ENCODE measurements around the gene COX5B. TPM values are rescaled to one million over a fixed set of nuclear protein-coding genes. Genes with fewer than 3 reads are reported as not detected.
"Not testable (repeated sequence)": the region's sequence is repeated elsewhere in the genome, so short reads cannot be mapped to it uniquely, and the experiment has no call there.

The COX5B gene
- total and polyA plus RNA-seq, 10 of the 15 experiments (the other 5 are each of a cell fraction or from before 2014, with no cell fraction given): 69.5 to 518 (median 363) TPM

DNA sequence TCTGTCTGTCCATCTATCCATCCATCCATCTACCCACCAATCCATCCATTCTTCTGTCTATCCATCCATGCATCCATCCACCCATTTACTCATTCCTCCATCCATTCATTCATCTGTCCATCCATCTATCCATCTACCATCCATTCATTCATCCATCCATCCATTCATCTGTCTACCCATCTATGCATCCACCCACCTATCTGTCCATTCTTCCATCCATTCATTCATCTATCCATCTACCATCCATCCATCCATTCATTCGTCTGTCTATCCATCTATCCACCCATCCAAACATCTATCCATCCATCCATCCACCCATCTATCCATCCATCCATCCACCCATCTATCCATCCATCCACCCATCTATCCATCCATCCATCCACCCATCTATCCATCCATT, 25.4 kb upstream of the COX5B start:
- H3K4me3 ChIP-seq; BruUV-seq (replicated peaks); in situ Hi-C loops (cut with MboI); H3K4me1 ChIP-seq (ENCODE audit: control insufficient read depth, insufficient read depth, low read length); H4K20me1 ChIP-seq (ENCODE audit: control insufficient read depth, insufficient read depth); intact Hi-C loops (cut with micrococcal nuclease; ENCODE audit: unreplicated experiment); H3K9ac ChIP-seq (ENCODE audit: control insufficient read depth, insufficient read depth, low read length); SMC1A ChIA-PET (ENCODE audit: uncharacterized antibody, unreplicated experiment); POLR2A ChIA-PET; H3K79me2 ChIP-seq (ENCODE audit: control insufficient read depth, insufficient read depth, low read length); RAD21 ChIA-PET (ENCODE audit: unreplicated experiment); CTCF ChIA-PET; H3K9me3 ChIP-seq (replicated peaks; ENCODE audit: control insufficient read depth, insufficient read depth, low read length); H3K36me3 ChIP-seq (ENCODE audit: control insufficient read depth in 2 of 2, insufficient read depth in 2 of 2, low read length in 1 of 2); H2AFZ ChIP-seq (ENCODE audit: control insufficient read depth, low read depth, low read length); ATAC-seq; DNase-seq (ENCODE audit: low read depth, low spot score); H3K27me3 ChIP-seq (replicated peaks in 1 of 2; ENCODE audit: control insufficient read depth in 2 of 2, insufficient read depth in 2 of 2, low read length in 1 of 2); H3K4me2 ChIP-seq (ENCODE audit: control insufficient read depth, insufficient read depth); H3K27ac ChIP-seq (ENCODE audit: control insufficient read depth, insufficient read depth): not testable (repeated sequence)
- FAIRE-seq: peak; percentile 27
- no CpG with 5 or more reads among the region's 1 CpG for WGBS (ENCODE audit: insufficient coverage, insufficient replicate concordance, low lambda C conversion rate, missing lambda C conversion rate)

DNA sequence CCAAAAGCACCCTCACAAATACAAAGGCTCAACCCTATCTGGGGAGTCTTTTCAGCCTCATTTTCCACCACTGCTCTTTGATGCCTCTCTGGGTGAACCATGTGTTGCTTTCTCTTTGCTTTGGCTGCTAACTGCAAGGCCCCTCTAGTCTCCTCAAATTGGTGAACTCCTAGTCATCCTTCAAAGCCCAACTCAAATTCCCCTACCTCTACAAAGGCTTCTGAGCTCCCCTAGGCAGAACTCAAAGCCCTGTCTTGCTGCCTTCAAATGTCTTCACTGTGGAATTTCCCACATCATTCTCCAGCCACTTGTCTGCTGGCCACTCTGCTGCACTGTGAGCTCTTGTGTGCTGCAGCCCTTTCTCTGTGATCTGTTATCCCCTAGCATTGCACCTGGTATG, 22.9 kb upstream of the COX5B start:
- ATAC-seq; in situ Hi-C loops (cut with MboI): not testable (repeated sequence)

DNA sequence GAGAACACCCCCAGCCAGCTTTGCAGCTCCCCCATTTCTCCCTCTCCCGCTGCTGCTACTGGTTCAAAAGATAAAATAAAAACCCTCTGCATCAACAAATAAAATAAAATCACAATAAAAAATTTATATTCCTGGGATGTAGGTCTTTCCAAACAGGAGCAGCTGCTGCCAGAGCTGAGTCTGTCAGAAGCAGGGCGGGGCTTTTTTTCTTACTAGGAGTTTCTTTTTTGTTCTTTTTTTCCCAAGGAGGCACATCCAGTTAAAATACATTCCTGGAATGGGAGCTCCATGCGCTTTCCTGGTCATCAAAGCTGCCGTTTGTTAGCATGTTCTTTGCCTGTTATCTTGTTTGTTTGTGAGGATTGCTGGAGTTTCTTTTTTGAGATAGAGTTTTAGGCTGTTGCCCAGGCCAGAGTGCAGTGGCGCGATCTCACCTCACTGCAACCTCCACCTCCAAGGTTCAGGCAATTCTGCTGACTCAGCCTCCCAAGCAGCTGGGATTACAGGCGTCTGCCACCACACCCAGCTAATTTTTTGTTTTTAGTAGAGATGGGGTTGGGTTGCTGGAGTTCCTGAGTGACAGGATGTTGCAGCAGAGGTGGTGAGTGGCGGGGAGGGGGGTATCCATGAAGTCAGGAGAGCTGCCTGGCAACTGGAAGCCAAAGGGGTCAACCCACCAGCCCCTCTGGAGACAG, 20.4 kb upstream of the COX5B start:
- H3K9me3 ChIP-seq (replicated peaks; ENCODE audit: control insufficient read depth, insufficient read depth, low read length); H3K79me2 ChIP-seq (ENCODE audit: control insufficient read depth, insufficient read depth, low read length); RAD21 ChIA-PET (ENCODE audit: unreplicated experiment); H4K20me1 ChIP-seq (ENCODE audit: control insufficient read depth, insufficient read depth); FAIRE-seq; H3K4me3 ChIP-seq; H3K36me3 ChIP-seq (ENCODE audit: control insufficient read depth in 2 of 2, insufficient read depth in 2 of 2, low read length in 1 of 2); SMC1A ChIA-PET (ENCODE audit: uncharacterized antibody, unreplicated experiment); intact Hi-C loops (cut with micrococcal nuclease; ENCODE audit: unreplicated experiment); H3K9ac ChIP-seq (ENCODE audit: control insufficient read depth, insufficient read depth, low read length); H3K4me1 ChIP-seq (ENCODE audit: control insufficient read depth, insufficient read depth, low read length); H2AFZ ChIP-seq (ENCODE audit: control insufficient read depth, low read depth, low read length); POLR2A ChIA-PET; BruUV-seq (replicated peaks); H3K27ac ChIP-seq (ENCODE audit: control insufficient read depth, insufficient read depth); H3K27me3 ChIP-seq (replicated peaks in 1 of 2; ENCODE audit: control insufficient read depth in 2 of 2, insufficient read depth in 2 of 2, low read length in 1 of 2); in situ Hi-C loops (cut with MboI); ATAC-seq; H3K4me2 ChIP-seq (ENCODE audit: control insufficient read depth, insufficient read depth); CTCF ChIA-PET; DNase-seq (ENCODE audit: low read depth, low spot score): not testable (repeated sequence)
- WGBS (ENCODE audit: insufficient coverage, insufficient replicate concordance, low lambda C conversion rate, missing lambda C conversion rate): 0% methylated on average over 2 of the region's 8 CpGs

More for the DNA sequence above, 22.9 kb upstream of the COX5B start:
- H3K9ac ChIP-seq (ENCODE audit: control insufficient read depth, insufficient read depth, low read length); H3K36me3 ChIP-seq (ENCODE audit: control insufficient read depth in 2 of 2, insufficient read depth in 2 of 2, low read length in 1 of 2); H3K4me1 ChIP-seq (ENCODE audit: control insufficient read depth, insufficient read depth, low read length); H2AFZ ChIP-seq (ENCODE audit: control insufficient read depth, low read depth, low read length); BruUV-seq (replicated peaks); H3K27ac ChIP-seq (ENCODE audit: control insufficient read depth, insufficient read depth); DNase-seq (ENCODE audit: low read depth, low spot score); RAD21 ChIA-PET (ENCODE audit: unreplicated experiment); H4K20me1 ChIP-seq (ENCODE audit: control insufficient read depth, insufficient read depth); H3K79me2 ChIP-seq (ENCODE audit: control insufficient read depth, insufficient read depth, low read length); SMC1A ChIA-PET (ENCODE audit: uncharacterized antibody, unreplicated experiment); POLR2A ChIA-PET; H3K27me3 ChIP-seq (replicated peaks in 1 of 2; ENCODE audit: control insufficient read depth in 2 of 2, insufficient read depth in 2 of 2, low read length in 1 of 2); CTCF ChIA-PET; FAIRE-seq; H3K9me3 ChIP-seq (replicated peaks; ENCODE audit: control insufficient read depth, insufficient read depth, low read length); intact Hi-C loops (cut with micrococcal nuclease; ENCODE audit: unreplicated experiment); H3K4me2 ChIP-seq (ENCODE audit: control insufficient read depth, insufficient read depth); H3K4me3 ChIP-seq: not testable (repeated sequence)

DNA sequence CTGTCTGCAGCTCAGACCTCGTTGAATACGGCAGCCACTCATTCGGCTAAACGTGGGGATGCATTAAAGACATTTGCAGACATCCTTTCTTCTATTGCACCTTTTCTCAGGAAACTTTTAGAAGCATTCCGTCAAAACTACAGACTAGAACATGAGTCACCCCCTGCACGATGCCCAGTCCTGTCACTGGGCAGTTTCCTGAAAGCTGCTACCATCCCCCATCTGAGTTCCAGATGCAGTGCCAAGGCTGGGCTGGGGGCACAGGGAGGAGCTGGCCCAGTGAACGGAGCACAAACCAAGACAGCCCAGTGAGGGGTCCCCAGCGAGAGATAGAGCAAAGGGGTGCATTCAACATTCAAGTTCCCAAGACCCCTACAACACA, 19.8 kb upstream of the COX5B start:
- H3K79me2 ChIP-seq (ENCODE audit: control insufficient read depth, insufficient read depth, low read length); intact Hi-C loops (cut with micrococcal nuclease; ENCODE audit: unreplicated experiment); H4K20me1 ChIP-seq (ENCODE audit: control insufficient read depth, insufficient read depth); in situ Hi-C loops (cut with MboI); FAIRE-seq; SMC1A ChIA-PET (ENCODE audit: uncharacterized antibody, unreplicated experiment); DNase-seq (ENCODE audit: low read depth, low spot score); H3K27me3 ChIP-seq (replicated peaks in 1 of 2; ENCODE audit: control insufficient read depth in 2 of 2, insufficient read depth in 2 of 2, low read length in 1 of 2); BruUV-seq (replicated peaks); H3K9ac ChIP-seq (ENCODE audit: control insufficient read depth, insufficient read depth, low read length); H3K27ac ChIP-seq (ENCODE audit: control insufficient read depth, insufficient read depth); H3K4me1 ChIP-seq (ENCODE audit: control insufficient read depth, insufficient read depth, low read length); ATAC-seq; CTCF ChIA-PET; H3K4me3 ChIP-seq; RAD21 ChIA-PET (ENCODE audit: unreplicated experiment); H3K36me3 ChIP-seq (ENCODE audit: control insufficient read depth in 2 of 2, insufficient read depth in 2 of 2, low read length in 1 of 2); H3K9me3 ChIP-seq (replicated peaks; ENCODE audit: control insufficient read depth, insufficient read depth, low read length); H3K4me2 ChIP-seq (ENCODE audit: control insufficient read depth, insufficient read depth); POLR2A ChIA-PET; H2AFZ ChIP-seq (ENCODE audit: control insufficient read depth, low read depth, low read length): not testable (repeated sequence)
- WGBS (ENCODE audit: insufficient coverage, insufficient replicate concordance, low lambda C conversion rate, missing lambda C conversion rate): 17% methylated on average over 7 of the region's 8 CpGs
